ENCODE data around the gene CPVL. TPM values are rescaled to one million over a fixed set of nuclear protein-coding genes. Genes with fewer than 3 reads are reported as not detected.
A peak's percentile ranks its signal among the peaks of the same experiment; 100 is the strongest.

Gene CPVL
- total RNA-seq, 1 experiment from 2014 or later, result not detected

GRCh38 chr7:29005829-29006228, 140.5 kb downstream of the CPVL start:
- no peak overlapping the region for H3K9ac ChIP-seq (ENCODE audit: low read length)
- H4K20me1 ChIP-seq (ENCODE audit: insufficient read depth, low read depth, low read length), result no peaks in the 10 kb centered on the region
- no peak overlapping the region for H3K27ac ChIP-seq (ENCODE audit: low read length)
- no peaks in the 10 kb centered on the region for H3K9me2 ChIP-seq (replicated peaks; ENCODE audit: insufficient read depth, low read length)
- H3K79me2 ChIP-seq (ENCODE audit: low read length), result no peaks in the 10 kb centered on the region
- H3K36me3 ChIP-seq (ENCODE audit: insufficient read depth, low read length), result no peaks in the 10 kb centered on the region
- H3K4me1 ChIP-seq (ENCODE audit: low read length), result no peaks in the 10 kb centered on the region
- H3K27me3 ChIP-seq (ENCODE audit: low read length), result no peaks in the 10 kb centered on the region
- peak; percentile 35 for DNase-seq
- no peaks in the 10 kb centered on the region for H3K9me3 ChIP-seq (ENCODE audit: low read length)
- no peak overlapping the region for H2AFZ ChIP-seq (ENCODE audit: low read length)
- no peak overlapping the region for H3K4me2 ChIP-seq (ENCODE audit: low read depth, low read length, poor library complexity, severe bottlenecking)
- no peak overlapping the region for H3K4me3 ChIP-seq (ENCODE audit: low read length)

- no peak overlapping the region for H3K4me3 ChIP-seq (ENCODE audit: low read length)
- H3K27ac ChIP-seq (ENCODE audit: low read length), result no peak overlapping the region
- H3K36me3 ChIP-seq (ENCODE audit: insufficient read depth, low read length), result no peaks in the 10 kb centered on the region
- H4K20me1 ChIP-seq (ENCODE audit: insufficient read depth, low read depth, low read length), result no peaks in the 10 kb centered on the region
- H3K9ac ChIP-seq (ENCODE audit: low read length), result no peak overlapping the region
- no peaks in the 10 kb centered on the region for H3K4me1 ChIP-seq (ENCODE audit: low read length)
- no peaks in the 10 kb centered on the region for H3K9me3 ChIP-seq (ENCODE audit: low read length)
- H3K9me2 ChIP-seq (replicated peaks; ENCODE audit: insufficient read depth, low read length), result no peaks in the 10 kb centered on the region
- peak; percentile 2 for DNase-seq
- H3K79me2 ChIP-seq (ENCODE audit: low read length), result no peaks in the 10 kb centered on the region
- no peak overlapping the region for H3K4me2 ChIP-seq (ENCODE audit: low read depth, low read length, poor library complexity, severe bottlenecking)
- no peaks in the 10 kb centered on the region for H3K27me3 ChIP-seq (ENCODE audit: low read length)
- no peak overlapping the region for H2AFZ ChIP-seq (ENCODE audit: low read length)
Observed at GRCh38 chr7:29005406-29005805, 140.9 kb downstream of the CPVL start.

- H2AFZ ChIP-seq (ENCODE audit: low read length), result no peak overlapping the region
- no peak overlapping the region for H3K27ac ChIP-seq (ENCODE audit: low read length)
- no peaks in the 10 kb centered on the region for H3K9me2 ChIP-seq (replicated peaks; ENCODE audit: insufficient read depth, low read length)
- no peaks in the 10 kb centered on the region for H3K9me3 ChIP-seq (ENCODE audit: low read length)
- H4K20me1 ChIP-seq (ENCODE audit: insufficient read depth, low read depth, low read length), result no peaks in the 10 kb centered on the region
- no peaks in the 10 kb centered on the region for H3K27me3 ChIP-seq (ENCODE audit: low read length)
- H3K4me1 ChIP-seq (ENCODE audit: low read length), result peaks cover 6% of the 10 kb centered on the region; the same call in 1 of the 2 replicates
- H3K9ac ChIP-seq (ENCODE audit: low read length), result no peak overlapping the region
- no peaks in the 10 kb centered on the region for H3K79me2 ChIP-seq (ENCODE audit: low read length)
- peak; percentile 31 for DNase-seq
- no peaks in the 10 kb centered on the region for H3K36me3 ChIP-seq (ENCODE audit: insufficient read depth, low read length)
- no peak overlapping the region for H3K4me3 ChIP-seq (ENCODE audit: low read length)
- no peak overlapping the region for H3K4me2 ChIP-seq (ENCODE audit: low read depth, low read length, poor library complexity, severe bottlenecking)
Observed at GRCh38 chr7:29003703-29004102, 142.6 kb downstream of the CPVL start.

DNA sequence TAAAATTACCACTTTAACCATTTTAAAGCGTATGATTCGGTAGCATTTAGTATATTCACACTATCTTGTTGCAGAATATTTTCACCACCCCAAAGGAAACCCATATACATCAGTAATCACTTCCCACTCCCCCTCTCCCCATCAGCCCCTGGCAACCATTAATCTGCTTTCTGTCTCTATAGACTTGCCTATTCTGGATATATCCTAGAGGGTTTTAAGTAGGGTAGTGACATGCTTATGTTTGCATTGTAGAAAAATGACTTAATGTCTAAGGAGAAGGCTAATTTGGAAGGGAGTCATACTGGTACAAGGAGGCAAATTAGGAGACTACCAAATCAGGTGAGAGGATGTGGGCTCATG, 145.6 kb downstream of the CPVL start:
- Histone ChIP-seq H3K9me2 (replicated peaks; ENCODE audit: insufficient read depth, low read length) (no peaks in the 10 kb centered on the region), H2AFZ (ENCODE audit: low read length) (no peak overlapping the region), H3K4me3 (ENCODE audit: low read length) (no peak overlapping the region), H3K4me2 (ENCODE audit: low read depth, low read length, poor library complexity, severe bottlenecking) (no peak overlapping the region), H3K79me2 (ENCODE audit: low read length) (no peaks in the 10 kb centered on the region), H3K4me1 (ENCODE audit: low read length) (peaks cover 11% of the 10 kb centered on the region), H3K9ac (ENCODE audit: low read length) (no peak overlapping the region), H3K27ac (ENCODE audit: low read length) (no peak overlapping the region), H3K36me3 (ENCODE audit: insufficient read depth, low read length) (no peaks in the 10 kb centered on the region), H3K9me3 (ENCODE audit: low read length) (no peaks in the 10 kb centered on the region), H4K20me1 (ENCODE audit: insufficient read depth, low read depth, low read length) (no peaks in the 10 kb centered on the region), H3K27me3 (ENCODE audit: low read length) (no peaks in the 10 kb centered on the region)
- no peak for DNase-seq

- H3K27ac ChIP-seq (ENCODE audit: low read length), result no peak overlapping the region
- H3K9me2 ChIP-seq (replicated peaks; ENCODE audit: insufficient read depth, low read length), result no peaks in the 10 kb centered on the region
- H3K4me3 ChIP-seq (ENCODE audit: low read length), result no peak overlapping the region
- peaks cover 11% of the 10 kb centered on the region for H3K4me1 ChIP-seq (ENCODE audit: low read length)
- H3K9ac ChIP-seq (ENCODE audit: low read length), result no peak overlapping the region
- no peaks in the 10 kb centered on the region for H3K9me3 ChIP-seq (ENCODE audit: low read length)
- no peaks in the 10 kb centered on the region for H3K79me2 ChIP-seq (ENCODE audit: low read length)
- DNase-seq, result peak; percentile 32
- no peaks in the 10 kb centered on the region for H3K27me3 ChIP-seq (ENCODE audit: low read length)
- no peaks in the 10 kb centered on the region for H4K20me1 ChIP-seq (ENCODE audit: insufficient read depth, low read depth, low read length)
- H2AFZ ChIP-seq (ENCODE audit: low read length), result no peak overlapping the region
- H3K4me2 ChIP-seq (ENCODE audit: low read depth, low read length, poor library complexity, severe bottlenecking), result no peak overlapping the region
- H3K36me3 ChIP-seq (ENCODE audit: insufficient read depth, low read length), result no peaks in the 10 kb centered on the region
Observed at GRCh38 chr7:28999895-29000716, 146.2 kb downstream of the CPVL start.

DNA sequence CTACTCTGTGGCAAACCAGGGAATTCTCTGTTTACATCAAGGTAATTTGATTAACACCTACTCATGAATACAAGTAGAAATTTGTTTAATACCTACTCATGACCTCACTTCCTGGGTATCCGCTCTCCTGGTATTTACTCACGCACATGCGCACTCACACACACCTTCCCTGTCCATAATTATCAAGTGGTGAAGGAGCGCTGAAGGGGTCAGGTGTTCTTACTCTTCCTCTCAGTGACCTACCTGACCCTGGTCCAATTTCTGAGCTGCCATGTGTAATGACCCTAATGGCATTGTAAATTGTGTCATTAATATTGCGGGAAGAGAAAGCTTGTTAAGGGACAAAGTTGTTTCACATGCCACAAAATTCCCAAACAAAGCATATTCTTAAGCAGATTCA, 146.9 kb downstream of the CPVL start:
- Histone ChIP-seq H3K4me1 (ENCODE audit: low read length) (peaks cover 11% of the 10 kb centered on the region), H3K4me2 (ENCODE audit: low read depth, low read length, poor library complexity, severe bottlenecking) (no peak overlapping the region), H3K4me3 (ENCODE audit: low read length) (no peak overlapping the region), H3K9ac (ENCODE audit: low read length) (no peak overlapping the region), H3K9me3 (ENCODE audit: low read length) (no peaks in the 10 kb centered on the region), H3K27me3 (ENCODE audit: low read length) (0 out of 2 replicates have a peak, but pooled peaks cover under 1% of the 10 kb centered on the region), H4K20me1 (ENCODE audit: insufficient read depth, low read depth, low read length) (no peaks in the 10 kb centered on the region), H3K79me2 (ENCODE audit: low read length) (no peaks in the 10 kb centered on the region), H3K36me3 (ENCODE audit: insufficient read depth, low read length) (no peaks in the 10 kb centered on the region), H2AFZ (ENCODE audit: low read length) (no peak overlapping the region), H3K9me2 (replicated peaks; ENCODE audit: insufficient read depth, low read length) (no peaks in the 10 kb centered on the region), H3K27ac (ENCODE audit: low read length) (no peak overlapping the region)
- DNase-seq, result peak; percentile 30

GRCh38 chr7:28998105-28998504, 148.2 kb downstream of the CPVL start:
- Histone ChIP-seq H3K27ac (ENCODE audit: low read length) (no peak overlapping the region), H2AFZ (ENCODE audit: low read length) (no peak overlapping the region), H3K9ac (ENCODE audit: low read length) (no peak overlapping the region), H3K9me3 (ENCODE audit: low read length) (no peaks in the 10 kb centered on the region), H3K36me3 (ENCODE audit: insufficient read depth, low read length) (no peaks in the 10 kb centered on the region), H3K4me3 (ENCODE audit: low read length) (no peak overlapping the region), H3K4me2 (ENCODE audit: low read depth, low read length, poor library complexity, severe bottlenecking) (no peak overlapping the region), H3K4me1 (ENCODE audit: low read length) (peaks cover 11% of the 10 kb centered on the region), H3K79me2 (ENCODE audit: low read length) (no peaks in the 10 kb centered on the region), H3K9me2 (replicated peaks; ENCODE audit: insufficient read depth, low read length) (no peaks in the 10 kb centered on the region), H4K20me1 (ENCODE audit: insufficient read depth, low read depth, low read length) (no peaks in the 10 kb centered on the region), H3K27me3 (ENCODE audit: low read length) (0 out of 2 replicates have a peak, but pooled peaks cover 4% of the 10 kb centered on the region)
- peak; percentile 12 for DNase-seq

GRCh38 chr7:28996836-28997235, 149.5 kb downstream of the CPVL start:
- Histone ChIP-seq H3K4me2 (ENCODE audit: low read depth, low read length, poor library complexity, severe bottlenecking) (no peak overlapping the region), H3K4me1 (ENCODE audit: low read length) (peaks cover 11% of the 10 kb centered on the region), H3K4me3 (ENCODE audit: low read length) (no peak overlapping the region), H3K9ac (ENCODE audit: low read length) (no peak overlapping the region), H3K36me3 (ENCODE audit: insufficient read depth, low read length) (no peaks in the 10 kb centered on the region), H3K9me2 (replicated peaks; ENCODE audit: insufficient read depth, low read length) (no peaks in the 10 kb centered on the region), H3K27me3 (ENCODE audit: low read length) (0 out of 2 replicates have a peak, but pooled peaks cover 4% of the 10 kb centered on the region), H3K79me2 (ENCODE audit: low read length) (no peaks in the 10 kb centered on the region), H2AFZ (ENCODE audit: low read length) (no peak overlapping the region), H4K20me1 (ENCODE audit: insufficient read depth, low read depth, low read length) (no peaks in the 10 kb centered on the region), H3K27ac (ENCODE audit: low read length) (no peak overlapping the region), H3K9me3 (ENCODE audit: low read length) (no peaks in the 10 kb centered on the region)
- DNase-seq, result peak; percentile 34

All from Karpas-422 (cell line).